Stimulated activated CD4-positive, alpha-beta T cell treated with anti-CD3 and anti-CD28 coated beads, Interleukin-2, amount 100 ng/mL, for 48 hours (primary cell): Measurements from ENCODE around the gene PAXX.

Experiments
- DNase-seq, 2 donors: peaks; one replicate each; pipeline ENCODE4 v3.0.0-alpha.2; 2020

Gene PAXX

GRCh38 chr9:137006116-137007003 is 14.1 kb downstream of the PAXX start:
- no peak for DNase-seq

GRCh38 chr9:137007108-137007815 is 15.0 kb downstream of the PAXX start:
- no peak for DNase-seq

DNA sequence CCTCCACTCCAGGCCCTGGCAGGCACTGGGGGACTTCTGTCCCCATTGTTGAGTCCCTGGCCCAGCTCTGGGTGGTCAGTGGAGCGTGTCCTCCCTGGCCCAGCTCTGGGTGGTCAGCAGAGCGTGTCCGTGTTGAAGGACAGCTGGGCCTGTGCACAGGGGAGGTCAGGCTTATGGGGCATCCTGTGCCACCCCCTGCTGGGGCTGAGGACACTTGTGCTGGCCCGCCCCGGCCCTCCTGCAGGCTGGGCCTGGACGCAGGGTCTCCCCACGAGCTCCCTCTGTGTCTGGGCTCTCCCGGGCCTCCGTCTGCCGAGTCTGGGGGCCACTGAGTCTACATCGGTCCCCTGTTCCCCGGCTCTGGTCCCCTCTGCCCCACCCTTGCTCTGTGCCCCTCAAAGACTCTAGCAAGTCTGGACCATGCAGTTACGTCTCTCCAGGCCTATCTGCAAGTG is 15.6 kb downstream of the PAXX start:
- DNase-seq, result no peak

DNA sequence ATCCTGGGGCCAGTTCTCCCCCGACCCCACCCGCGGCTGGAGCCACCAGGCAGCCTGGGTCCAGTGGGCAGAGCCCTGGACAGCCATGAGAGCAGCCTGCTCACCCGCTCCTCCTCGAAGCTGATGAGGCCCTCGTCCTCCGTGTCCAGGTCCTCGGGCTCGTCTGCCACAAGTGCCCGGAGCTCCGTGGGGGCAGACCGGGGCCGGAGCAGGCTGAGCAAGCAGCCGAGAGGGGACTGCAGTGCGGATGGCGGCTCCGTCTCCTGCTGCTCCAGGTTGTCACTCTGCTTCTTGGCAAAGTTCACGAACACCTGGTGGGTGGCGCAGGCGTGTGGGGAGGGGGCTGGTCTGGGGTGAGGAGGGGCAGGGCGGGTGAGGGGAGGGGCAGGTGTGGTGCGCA is 16.1 kb downstream of the PAXX start:
- DNase-seq, result no peak

GRCh38 chr9:137009217-137009616 is 17.0 kb downstream of the PAXX start:
- DNase-seq, result no peak

- DNase-seq, result no peak
Measured at GRCh38 chr9:137009938-137010732, 17.9 kb downstream of the PAXX start.

GRCh38 chr9:137011156-137011555 is 18.9 kb downstream of the PAXX start:
- DNase-seq, result no peak

DNA sequence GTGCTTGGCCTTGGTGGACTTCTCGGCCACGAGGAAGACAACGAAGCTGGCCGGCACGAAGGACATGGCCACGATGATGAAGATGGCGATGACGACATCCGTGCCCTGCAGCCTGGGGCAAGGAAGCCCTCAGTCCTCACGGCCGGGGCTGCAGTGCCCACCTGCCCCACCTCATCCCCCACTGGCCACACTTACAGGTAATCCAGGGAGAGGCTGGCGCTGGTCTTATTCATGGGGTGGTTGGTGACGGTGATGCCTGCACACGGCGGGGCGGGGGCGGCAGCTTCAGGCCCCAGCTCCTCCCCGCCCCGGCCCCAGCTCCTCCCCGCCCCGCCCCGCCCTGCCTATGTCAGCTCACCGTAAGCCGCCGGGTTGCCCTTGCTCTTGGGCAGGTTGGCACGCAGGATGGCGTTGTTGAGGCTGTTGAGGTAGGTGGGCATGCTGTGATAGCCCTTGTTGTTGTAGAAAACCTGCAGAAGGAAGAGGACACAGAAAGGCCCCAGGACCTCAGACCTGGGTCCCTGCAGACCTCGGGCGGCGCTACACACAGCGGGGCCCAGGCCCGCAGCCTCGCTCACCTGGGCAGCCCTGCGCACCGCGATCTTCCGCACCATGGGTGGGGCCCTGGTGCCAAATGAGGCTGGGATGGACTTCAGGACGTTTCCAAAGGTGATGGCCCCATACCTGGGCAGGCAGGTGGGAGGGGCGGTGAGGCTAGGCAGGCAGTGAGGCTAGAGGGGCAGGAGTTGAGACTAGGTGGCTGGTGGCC is 19.9 kb downstream of the PAXX start:
- DNase-seq, result no peak

GRCh38 chr9:137012694-137013570 is 20.7 kb downstream of the PAXX start:
- no peak for DNase-seq

DNA sequence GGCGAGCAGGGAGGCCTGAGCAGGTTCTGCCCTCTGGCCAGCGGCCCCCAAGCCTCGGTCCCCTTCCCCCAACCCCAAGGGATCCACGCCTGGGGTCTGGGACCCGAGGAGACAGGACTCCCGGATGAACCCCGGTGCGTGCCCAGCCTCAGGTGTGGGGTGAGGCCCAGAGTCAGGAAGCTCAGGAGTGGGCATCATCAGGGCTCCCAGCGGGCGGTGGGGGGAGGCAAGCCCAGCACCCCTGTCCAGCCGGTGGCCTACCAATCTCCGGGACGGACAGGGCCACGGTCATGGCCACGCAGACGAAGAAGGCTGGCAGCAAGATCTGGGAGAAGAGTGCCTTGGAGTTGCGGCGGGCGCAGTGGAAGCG is 21.3 kb downstream of the PAXX start:
- DNase-seq, result no peak

GRCh38 chr9:137014166-137014565 is 21.9 kb downstream of the PAXX start:
- no peak for DNase-seq

GRCh38 chr9:137014776-137015539 is 22.7 kb downstream of the PAXX start:
- no peak for DNase-seq

DNA sequence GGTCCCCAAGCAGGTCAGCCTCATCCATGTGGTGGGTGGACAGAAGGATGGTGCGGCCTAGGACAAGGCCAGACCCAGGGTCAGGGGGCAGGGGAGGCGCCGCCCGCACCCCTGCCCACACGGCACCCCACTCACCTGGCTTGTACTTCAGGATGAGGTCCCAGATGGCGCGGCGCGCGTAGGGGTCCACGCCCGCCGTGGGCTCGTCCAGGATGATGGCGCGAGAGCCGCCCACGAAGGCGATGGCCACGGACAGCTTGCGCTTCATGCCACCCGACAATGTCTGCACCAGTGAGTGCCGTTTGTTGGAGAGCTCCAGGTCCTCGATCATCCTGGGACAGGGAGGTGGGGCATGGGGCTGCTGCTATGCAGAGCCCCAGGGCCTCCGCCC is 23.3 kb downstream of the PAXX start:
- DNase-seq, result no peak

DNA sequence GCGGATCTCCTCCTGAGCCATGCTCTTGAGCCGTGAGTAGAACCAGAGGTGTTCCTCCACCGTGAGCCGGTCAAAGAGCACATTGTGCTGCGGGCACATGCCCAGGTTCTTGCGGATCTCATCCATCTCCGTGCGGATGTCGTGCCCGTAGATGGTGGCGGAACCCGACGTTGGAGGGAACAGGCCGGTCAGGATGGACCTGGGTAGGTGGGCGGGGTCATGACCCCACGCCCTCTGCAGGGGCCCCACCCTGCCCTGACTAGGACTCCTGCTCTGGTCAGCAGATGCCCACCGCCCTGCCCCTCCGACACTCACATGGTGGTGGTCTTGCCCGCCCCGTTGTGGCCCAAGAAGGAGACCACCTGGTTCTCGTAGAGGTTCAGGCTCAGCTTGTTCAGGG is 23.8 kb downstream of the PAXX start:
- DNase-seq, result no peak

DNA sequence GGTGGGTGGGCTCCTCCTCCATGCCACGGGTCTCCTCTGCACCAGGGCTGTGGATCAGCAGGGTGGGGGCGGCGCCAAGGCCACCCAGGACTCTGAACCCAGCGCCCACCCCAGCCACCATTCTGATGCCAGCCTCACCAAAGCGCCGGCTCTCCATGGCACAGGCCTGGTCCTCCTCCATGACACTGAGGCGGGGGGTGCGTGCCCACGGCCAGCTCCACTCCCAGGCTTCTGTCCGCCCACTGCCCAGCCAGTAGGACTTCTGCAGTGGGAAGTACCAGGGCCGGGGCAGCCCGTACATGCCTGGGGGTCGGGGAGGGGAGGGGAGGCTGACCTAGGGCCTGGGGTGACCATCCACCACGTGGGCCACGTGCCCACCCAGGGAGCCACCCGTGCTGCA is 24.2 kb downstream of the PAXX start:
- DNase-seq, result no peak

DNA sequence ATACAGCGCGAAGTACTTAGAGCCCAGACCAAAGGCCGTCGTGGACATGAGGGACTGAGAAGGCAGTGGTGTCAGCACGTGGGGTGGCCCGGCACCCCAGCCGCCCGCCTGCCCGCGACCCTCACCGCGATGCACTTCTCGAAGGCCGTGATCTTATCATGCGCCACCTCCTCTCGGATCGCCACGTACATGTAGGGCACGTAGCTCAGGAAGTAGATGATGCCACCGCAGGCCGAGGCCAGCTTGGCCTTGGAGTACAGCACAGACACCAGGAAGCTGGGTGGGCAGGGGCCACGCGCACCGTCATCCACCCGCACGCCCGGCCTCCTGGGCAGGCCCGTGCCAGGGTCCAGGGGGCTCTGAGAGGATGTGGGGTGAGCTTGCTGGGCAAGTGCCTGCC is 24.8 kb downstream of the PAXX start:
- no peak for DNase-seq

GRCh38 chr9:137017791-137018497 is 25.7 kb downstream of the PAXX start:
- DNase-seq, result no peak

- no peak for DNase-seq
Measured at GRCh38 chr9:137018761-137019559, 26.7 kb downstream of the PAXX start.
